GM12878 (cell line): ENCODE results near the gene PRM2. TPM values are rescaled to one million over a fixed set of nuclear protein-coding genes. Genes with fewer than 3 reads are reported as not detected.

Experiments used
- ATAC-seq: fragments of 200-7000 bp; cut with Tn5 transposase; 3 replicates; pipeline ENCODE4 v1.9.1; 2020; ENCODE audit warnings: mild to moderate bottlenecking, moderate library complexity
- BruUV-seq: library from RNA; stranded (reverse); fragments of 400-500 nt; replicated peaks from 2 replicates; lab custom pipeline; 2021; lab: Mats Ljungman, UMichigan
- CTCF ChIA-PET: fragments of 300-600 bp; sonication (Branson Sonifier 250); formaldehyde crosslinking; extraction: SDS; loops from one replicate; lab custom pipeline; 2021; ENCODE audit warnings: inconsistent platforms; lab: Yijun Ruan, JAX
- POLR2A ChIA-PET: fragments of 350-600 bp; formaldehyde crosslinking; extraction: SDS; loops from one replicate; lab custom pipeline; 2021; ENCODE audit warnings: inconsistent platforms; lab: Charles Lee
- RAD21 ChIA-PET: fragments of 300-600 bp; sonication (Branson Sonifier 250); formaldehyde crosslinking; loops from one replicate; lab custom pipeline; 2023; ENCODE audit warnings: antibody characterized with exemption; ENCODE audit not compliant: unreplicated experiment; lab: Charles Lee
- SMC1A ChIA-PET: fragments of 300-600 bp; sonication (Branson Sonifier 250); formaldehyde crosslinking; loops from one replicate; lab custom pipeline; 2023; ENCODE audit not compliant: unreplicated experiment, uncharacterized antibody; lab: Charles Lee
- DNase-seq: peaks from one replicate; pipeline ENCODE4 v3.0.0-alpha.2; 2011; ENCODE audit warnings: low read depth, low spot score
- FAIRE-seq: peaks from 3 replicates; lab custom pipeline; 2011; peaks lifted over from hg19 to GRCh38; lab: Jason Lieb, UNC
- H2AFZ ChIP-seq: 2 replicates; pipeline ENCODE4 v1.6.0; 2011; ENCODE audit warnings: low read depth, low read length, control low read depth; ENCODE audit not compliant: control insufficient read depth
- H3K27ac ChIP-seq: 2 replicates; pipeline ENCODE4 v1.5.1; 2011; ENCODE audit warnings: control low read depth; ENCODE audit not compliant: control insufficient read depth, insufficient read depth
- H3K27me3 ChIP-seq, 2 experiments: replicated peaks in 1 of 2; 2 replicates each; pipeline versions ENCODE4 v1.6.0 to v1.6.1; 2011; ENCODE audit warnings: low read length in 1 of 2; ENCODE audit not compliant: control insufficient read depth in 2 of 2, insufficient read depth in 2 of 2
- H3K36me3 ChIP-seq, 2 experiments: 2 replicates each; pipeline ENCODE4 v1.5.1; 2011; ENCODE audit warnings: low read length in 1 of 2; ENCODE audit not compliant: control insufficient read depth in 2 of 2, insufficient read depth in 2 of 2
- H3K4me1 ChIP-seq: 2 replicates; pipeline ENCODE4 v1.6.1; 2011; ENCODE audit warnings: mild to moderate bottlenecking, low read length, moderate library complexity, mixed read lengths; ENCODE audit not compliant: control insufficient read depth, insufficient read depth
- H3K4me2 ChIP-seq: 2 replicates; pipeline ENCODE4 v1.6.0; 2011; ENCODE audit warnings: control low read depth; ENCODE audit not compliant: control insufficient read depth, insufficient read depth
- H3K4me3 ChIP-seq: fragments of 200-600 bp; sonication (generic); 2 replicates; pipeline ENCODE4 v1.5.1; 2016
- H3K79me2 ChIP-seq: 2 replicates; pipeline ENCODE4 v1.6.0; 2011; ENCODE audit warnings: low read length; ENCODE audit not compliant: control insufficient read depth, insufficient read depth
- H3K9ac ChIP-seq: 2 replicates; pipeline ENCODE4 v1.8.0; 2011; ENCODE audit warnings: low read length, control low read depth, mixed read lengths; ENCODE audit not compliant: control insufficient read depth, insufficient read depth
- H3K9me3 ChIP-seq: replicated peaks from 3 replicates; pipeline ENCODE4 v1.5.1; 2011; ENCODE audit warnings: mild to moderate bottlenecking, low read length; ENCODE audit not compliant: control insufficient read depth, insufficient read depth
- H4K20me1 ChIP-seq: 2 replicates; pipeline ENCODE4 v1.6.0; 2011; ENCODE audit not compliant: control insufficient read depth, insufficient read depth
- BHLHE40 ChIP-seq, 2 experiments: fragments of 450-650 bp in 1 of 2; IDR thresholded peaks; 2 replicates each; pipeline ENCODE4 v1.6.1; 2011 to 2017; ENCODE audit warnings: low read depth in 2 of 2, borderline replicate concordance in 1 of 2, improper control_type of control experiment in 1 of 2, low read length in 1 of 2, mild to moderate bottlenecking in 1 of 2
- DPF2 ChIP-seq: fragments of 450-650 bp; IDR thresholded peaks from 2 replicates; pipeline ENCODE4 v1.6.1; 2017; ENCODE audit warnings: mild to moderate bottlenecking
- FOXM1 ChIP-seq: IDR thresholded peaks from 2 replicates; pipeline ENCODE4 v1.6.1; 2012; ENCODE audit warnings: low read depth, mild to moderate bottlenecking, inconsistent platforms, low read length, moderate library complexity
- GATAD2B ChIP-seq: fragments of 450-650 bp; conservative IDR thresholded peaks from 2 replicates; pipeline ENCODE4 v1.6.1; 2017; ENCODE audit warnings: low read depth, mild to moderate bottlenecking, moderate library complexity
- IKZF1 ChIP-seq: fragments of 450-650 bp; conservative IDR thresholded peaks from 2 replicates; pipeline ENCODE4 v1.6.1; 2017; ENCODE audit warnings: antibody characterized with exemption, mild to moderate bottlenecking
- KAT2A ChIP-seq: conservative IDR thresholded peaks from 2 replicates; pipeline ENCODE4 v1.6.1; 2011; ENCODE audit warnings: low read depth, low read length; ENCODE audit not compliant: control insufficient read depth
- MTA2 ChIP-seq: fragments of 450-650 bp; IDR thresholded peaks from 2 replicates; pipeline ENCODE4 v1.6.1; 2016; ENCODE audit warnings: low read depth, mild to moderate bottlenecking, moderate library complexity
- NBN ChIP-seq: fragments of 450-650 bp; IDR thresholded peaks from 2 replicates; pipeline ENCODE4 v1.6.1; 2016
- POLR2AphosphoS5 ChIP-seq: IDR thresholded peaks from 2 replicates; pipeline ENCODE4 v1.6.1; 2011; ENCODE audit warnings: mild to moderate bottlenecking, low read length, inconsistent platforms
- RAD21 ChIP-seq: IDR thresholded peaks from 2 replicates; pipeline ENCODE4 v1.6.1; 2011; ENCODE audit warnings: mild to moderate bottlenecking, low read depth, low read length, moderate library complexity; ENCODE audit not compliant: insufficient read depth
- RELB ChIP-seq: fragments of 450-650 bp; IDR thresholded peaks from 2 replicates; pipeline ENCODE4 v1.6.1; 2017; ENCODE audit warnings: low read depth, mild to moderate bottlenecking, moderate library complexity
- REST ChIP-seq: IDR thresholded peaks from 2 replicates; pipeline ENCODE4 v1.6.1; 2012; ENCODE audit warnings: mild to moderate bottlenecking, low read depth, low read length
- ZBTB33 ChIP-seq: fragments of 450-650 bp; IDR thresholded peaks from 2 replicates; pipeline ENCODE4 v1.6.1; 2017; ENCODE audit warnings: mild to moderate bottlenecking
- ZNF217 ChIP-seq: fragments of 450-650 bp; IDR thresholded peaks from 2 replicates; pipeline ENCODE4 v1.6.1; 2017; ENCODE audit warnings: antibody characterized with exemption, mild to moderate bottlenecking
- ZNF24 ChIP-seq: fragments of 450-650 bp; IDR thresholded peaks from 2 replicates; pipeline ENCODE4 v1.6.1; 2017; ENCODE audit warnings: antibody characterized with exemption, mild to moderate bottlenecking
- WGBS: methylation state at CpG from one replicate; pipeline ENCODE4 v1.1.6; 2016; ENCODE audit warnings: low lambda C conversion rate; ENCODE audit not compliant: insufficient replicate concordance, insufficient coverage; ENCODE audit errors: missing lambda C conversion rate; 5-methylcytosine and 5-hydroxymethylcytosine counted together
- in situ Hi-C: fragments of 300-500 bp; cut with MboI; formaldehyde crosslinking; loops from 9 replicates; pipeline ENCODE4 v1.14.3; 2018; ENCODE audit warnings: mixed read lengths
- intact Hi-C: fragments of 100-400 bp; cut with micrococcal nuclease; formaldehyde crosslinking; loops from one replicate; pipeline ENCODE4 v1.14.2; 2022; ENCODE audit not compliant: unreplicated experiment
- polyA plus RNA-seq, 11 experiments: library from polyadenylated mRNA; depleted of rRNA in 4 of 11; unstranded in 6 of 11; stranded (reverse) in 5 of 11; fragments of >200 nt; fragmentation: Nextera tagmentation in 4 of 11; fragmentation: Illumina TruSeq in 1 of 11; extraction: Ambion mirVana in 4 of 11; extraction: Trizol in 1 of 11; gene quantifications; 1 replicate in 1 of 11; 2 replicates in 10 of 11; pipeline versions ENCODE4 v1.2.1 to v1.2.3, GENCODE V29; 2011 to 2016; ENCODE audit warnings: inconsistent platforms in 2 of 11, missing spikeins in 2 of 11, low read depth in 1 of 11
- total RNA-seq, 4 experiments: library from RNA; depleted of rRNA in 3 of 4; stranded (reverse); fragments of >200 nt in 3 of 4; fragmentation: Illumina TruSeq in 1 of 4; extraction: Trizol in 1 of 4; gene quantifications; 2 replicates each; pipeline versions ENCODE4 v1.2.1 to v1.2.3, GENCODE V29; 2013 to 2021

Gene PRM2
- total and polyA plus RNA-seq, 10 of the 15 experiments (the other 5 are each of a cell fraction or from before 2014, with no cell fraction given), result not detected

GRCh38 chr16:11236461-11237254 is 39.6 kb downstream of the PRM2 start (continued):
- TF ChIP-seq REST (no peak), POLR2AphosphoS5 (no peak), IKZF1 (no peak)
- TF ChIP-seq, all 136 proteins: peak for 0

- H3K4me2 ChIP-seq, result no peak overlapping the region
- ChIA-PET POLR2A (interaction anchor here (0.7 to 3.1 kb wide), 9 partner anchors 11 to 111 kb away, joined by 3 to 12 read pairs (median 6); partner anchors contain the start of gene SOCS1), RAD21 (interaction anchor here (0.9 to 3.0 kb wide), 9 partner anchors 10 to 121 kb away, joined by 3 to 8 read pairs (median 3); no protein-coding TSS in a partner anchor), SMC1A (interaction anchor here (0.7 to 2.0 kb wide), 9 partner anchors 9 to 551 kb away, joined by 3 to 12 read pairs (median 4); partner anchors contain the start of gene SOCS1), CTCF (interaction anchor here (0.9 to 3.2 kb wide), 5 partner anchors 17 to 252 kb away, joined by 3 to 7 read pairs (median 5); partner anchors contain the start of gene SOCS1)
- BruUV-seq, result no TSS peak
- no peak overlapping the region for H3K9ac ChIP-seq
- no peaks in the 10 kb centered on the region for H4K20me1 ChIP-seq
- no peaks in the 10 kb centered on the region for H3K79me2 ChIP-seq
- no peak overlapping the region for H3K27ac ChIP-seq
- H3K27me3 ChIP-seq, result no peaks in the 10 kb centered on the region
- no peak overlapping the region for H3K4me3 ChIP-seq
- WGBS, result 81% methylated on average over 5 of the region's 5 CpGs
- H3K4me1 ChIP-seq, result peaks cover 26% of the 10 kb centered on the region
- ATAC-seq, result peak; percentile 12; the same call in 2 of the 3 replicates
- H3K36me3 ChIP-seq, result no peaks in the 10 kb centered on the region
- no peak for DNase-seq
- H2AFZ ChIP-seq, result no peak overlapping the region
- FAIRE-seq, result no peak
- intact Hi-C loops (no loop called here), in situ Hi-C loops (no loop called here)
- H3K9me3 ChIP-seq, result no peaks in the 10 kb centered on the region
- TF ChIP-seq BHLHE40 (IDR thresholded peaks at IDR 0.05; ENCODE audit: borderline replicate concordance in 1 of 2, low read depth in 2 of 2, low read length in 1 of 2) (peak; percentile 51 to 77; a peak in 3 of 4 replicates), KAT2A (no peak), ZBTB33 (no peak), FOXM1 (no peak), RELB (peak; percentile 44; the same call in 1 of the 2 replicates), DPF2 (peak; percentile 60), GATAD2B (peak; percentile 34; the same call in 1 of the 2 replicates), NBN (0 out of 2 replicates have a peak, but pooled peaks have one; percentile 39), IKZF1 (peak; percentile 80; the same call in 1 of the 2 replicates), ZNF24 (no peak), RAD21 (no peak), MTA2 (0 out of 2 replicates have a peak, but pooled peaks have one; percentile 47), ZNF217 (peak; percentile 2; the same call in 1 of the 2 replicates)
Measured at GRCh38 chr16:11235703-11235991, 40.6 kb downstream of the PRM2 start.
